WTC11 (cell line): ENCODE measurements around the gene FAM193B. TPM values are rescaled to one million over a fixed set of nuclear protein-coding genes. Genes with fewer than 3 reads are reported as not detected.

Source experiments
- ATAC-seq: fragments of 200-7000 bp; cut with Tn5 transposase; 2 replicates; pipeline ENCODE4 v1.10.0; 2021; ENCODE audit warnings: mild to moderate bottlenecking, moderate library complexity
- CTCF ChIA-PET: fragments of 300-600 bp; sonication (Branson Sonifier 250); formaldehyde crosslinking; loops from one replicate; lab custom pipeline; 2021; ENCODE audit warnings: antibody characterized with exemption; lab: Charles Lee
- POLR2A ChIA-PET: fragments of 350-600 bp; sonication (Branson Sonifier 250); formaldehyde crosslinking; loops from one replicate; lab custom pipeline; 2021; ENCODE audit warnings: antibody characterized with exemption; lab: Charles Lee
- DNase-seq: peaks from one replicate; pipeline ENCODE4 v3.0.0; 2021; ENCODE audit warnings: low spot score
- H3K27ac Mint-ChIP-seq: 2 replicates; pipeline ENCODE4 v1.8.0; 2021; ENCODE audit warnings: mixed read lengths
- H3K27me3 Mint-ChIP-seq: 2 replicates; pipeline ENCODE4 v1.8.0; 2021; ENCODE audit warnings: low read depth, mild to moderate bottlenecking, moderate library complexity, mixed read lengths
- H3K36me3 Mint-ChIP-seq: 2 replicates; pipeline ENCODE4 v1.8.0; 2021; ENCODE audit warnings: mixed read lengths
- H3K4me1 Mint-ChIP-seq: 2 replicates; pipeline ENCODE4 v1.8.0; 2022; ENCODE audit warnings: mixed read lengths
- H3K4me3 Mint-ChIP-seq: 2 replicates; pipeline ENCODE4 v1.8.0; 2021; ENCODE audit warnings: mild to moderate bottlenecking, moderate library complexity, mixed read lengths
- H3K9me3 Mint-ChIP-seq: 2 replicates; pipeline ENCODE4 v1.8.0; 2021; ENCODE audit warnings: mixed read lengths
- AR ChIP-seq: fragments of 250-450 bp; sonication (Bioruptor Pico); IDR thresholded peaks from 2 replicates; pipeline ENCODE4 v1.9.0; 2021; ENCODE audit warnings: mild to moderate bottlenecking
- ATF2 ChIP-seq: sonication (generic); formaldehyde crosslinking; IDR thresholded peaks from 2 replicates; pipeline ENCODE4 v1.8.1; 2022; ENCODE audit warnings: low read depth, missing genetic modification reagents, borderline replicate concordance
- ATF3 ChIP-seq: sonication (generic); formaldehyde crosslinking; conservative IDR thresholded peaks from 2 replicates; pipeline ENCODE4 v1.8.1; 2022; ENCODE audit warnings: mild to moderate bottlenecking, missing genetic modification reagents
- CTCF ChIP-seq: fragments of 200-600 bp; IDR thresholded peaks from 2 replicates; pipeline ENCODE4 v1.8.0; 2022; ENCODE audit warnings: antibody characterized with exemption
- ELF4 ChIP-seq: sonication (generic); formaldehyde crosslinking; IDR thresholded peaks from 2 replicates; pipeline ENCODE4 v1.8.1; 2022; ENCODE audit warnings: low read depth, mild to moderate bottlenecking, moderate library complexity, missing genetic modification reagents
- ERG ChIP-seq: fragments of 250-450 bp; sonication (Bioruptor Pico); IDR thresholded peaks from 2 replicates; pipeline ENCODE4 v1.8.0; 2021; ENCODE audit warnings: mild to moderate bottlenecking
- FOXK1 ChIP-seq: sonication (generic); formaldehyde crosslinking; IDR thresholded peaks from 2 replicates; pipeline ENCODE4 v1.8.0; 2022; ENCODE audit warnings: mild to moderate bottlenecking, moderate library complexity, missing genetic modification reagents
- HMGA2 ChIP-seq: fragments of 250-450 bp; sonication (Bioruptor Pico); IDR thresholded peaks from 2 replicates; pipeline ENCODE4 v1.4.0; 2021; ENCODE audit warnings: mild to moderate bottlenecking, moderate library complexity
- OVOL2 ChIP-seq: fragments of 250-450 bp; sonication (Bioruptor Pico); IDR thresholded peaks from 2 replicates; pipeline ENCODE4 v1.9.0; 2021; ENCODE audit warnings: mild to moderate bottlenecking, borderline replicate concordance
- SMAD3 ChIP-seq: sonication (generic); formaldehyde crosslinking; IDR thresholded peaks from 2 replicates; pipeline ENCODE4 v1.8.0; 2022; ENCODE audit warnings: missing genetic modification reagents, mild to moderate bottlenecking, borderline replicate concordance
- TCF7 ChIP-seq: sonication (generic); formaldehyde crosslinking; IDR thresholded peaks from 2 replicates; pipeline ENCODE4 v1.8.0; 2022; ENCODE audit warnings: mild to moderate bottlenecking, low read depth, missing genetic modification reagents, moderate library complexity
- TEAD4 ChIP-seq: sonication (generic); formaldehyde crosslinking; IDR thresholded peaks from 2 replicates; pipeline ENCODE4 v1.8.0; 2022; ENCODE audit warnings: mild to moderate bottlenecking, missing genetic modification reagents
- USF1 ChIP-seq: sonication (generic); formaldehyde crosslinking; IDR thresholded peaks from 2 replicates; pipeline ENCODE4 v1.8.0; 2022; ENCODE audit warnings: mild to moderate bottlenecking, missing genetic modification reagents
- ZBTB21 ChIP-seq: sonication (generic); formaldehyde crosslinking; IDR thresholded peaks from 2 replicates; pipeline ENCODE4 v1.8.1; 2023; ENCODE audit warnings: mild to moderate bottlenecking, missing genetic modification reagents, borderline replicate concordance
- ZBTB43 ChIP-seq: sonication (generic); formaldehyde crosslinking; IDR thresholded peaks from 2 replicates; pipeline ENCODE4 v1.8.1; 2023; ENCODE audit warnings: mild to moderate bottlenecking, missing genetic modification reagents
- ZNF138 ChIP-seq: sonication (generic); formaldehyde crosslinking; conservative IDR thresholded peaks from 2 replicates; pipeline ENCODE4 v1.8.1; 2022; ENCODE audit warnings: mild to moderate bottlenecking, moderate library complexity, missing genetic modification reagents
- ZNF263 ChIP-seq: sonication (generic); formaldehyde crosslinking; IDR thresholded peaks from 2 replicates; pipeline ENCODE4 v1.8.1; 2022; ENCODE audit warnings: low read depth, mild to moderate bottlenecking, moderate library complexity, missing genetic modification reagents
- ZNF281 ChIP-seq: sonication (generic); formaldehyde crosslinking; IDR thresholded peaks from 2 replicates; pipeline ENCODE4 v1.8.0; 2023; ENCODE audit warnings: mild to moderate bottlenecking, missing genetic modification reagents
- total RNA-seq: library from RNA; stranded (reverse); gene quantifications from 3 replicates; pipeline ENCODE4 v1.2.3, GENCODE V29; 2021

Gene FAM193B
- total RNA-seq, 1 experiment from 2014 or later, result 101 TPM

GRCh38 chr5:177508837-177509236 is 45.5 kb downstream of the FAM193B start:
- H3K4me3 Mint-ChIP-seq, result no peak overlapping the region
- peaks cover 17% of the 10 kb centered on the region for H3K4me1 Mint-ChIP-seq
- peaks cover 33% of the 10 kb centered on the region for H3K36me3 Mint-ChIP-seq
- H3K9me3 Mint-ChIP-seq, result no peaks in the 10 kb centered on the region
- no peak overlapping the region for H3K27ac Mint-ChIP-seq
- ChIA-PET POLR2A (interaction anchor here (0.5 to 2.7 kb wide), 2 partner anchors 9 to 11 kb away, joined by 3 to 9 read pairs; partner anchors contain the start of gene PDLIM7), CTCF (interaction anchor here (1.0 to 6.3 kb wide), 8 partner anchors 8 to 199 kb away, joined by 3 to 57 read pairs (median 5); partner anchors contain the start of gene PDLIM7)
- ATAC-seq (no peak), DNase-seq (no peak)
- no peak for TF ChIP-seq TCF7
- no peak for TF ChIP-seq TEAD4 (CRISPR knock-in tag)
- no peak for TF ChIP-seq SMAD3
- TF ChIP-seq ZNF281, result no peak
- TF ChIP-seq ZBTB43 (CRISPR knock-in tag), result no peak
- no peak for TF ChIP-seq ELF4 (CRISPR knock-in tag)
- TF ChIP-seq ZBTB21 (CRISPR knock-in tag), result no peak
- no peak for TF ChIP-seq ERG (CRISPR knock-in tag)
- TF ChIP-seq ATF2 (CRISPR knock-in tag), result no peak
- no peaks in the 10 kb centered on the region for H3K27me3 Mint-ChIP-seq

GRCh38 chr5:177508221-177508611 is 46.1 kb downstream of the FAM193B start:
- ATAC-seq (no peak), DNase-seq (no peak)
- CTCF ChIA-PET, result interaction anchor here (1.1 to 6.3 kb wide), 5 partner anchors 7 to 51 kb away, joined by 4 to 57 read pairs (median 6); partner anchors contain the start of gene PDLIM7
- TF ChIP-seq ZNF263 (CRISPR knock-in tag) (0 out of 2 replicates have a peak, but pooled peaks have one; percentile 24), ZNF138 (CRISPR knock-in tag) (no peak)
- Mint-ChIP-seq H3K4me1 (peaks cover 17% of the 10 kb centered on the region), H3K27ac (no peak overlapping the region), H3K4me3 (no peak overlapping the region), H3K27me3 (no peaks in the 10 kb centered on the region), H3K36me3 (peaks cover 27% of the 10 kb centered on the region), H3K9me3 (no peaks in the 10 kb centered on the region)
- POLR2A ChIA-PET, result interaction anchor here (0.5 to 2.7 kb wide), 2 partner anchors 8 to 11 kb away, joined by 3 to 9 read pairs; partner anchors contain the start of gene PDLIM7

- H3K36me3 Mint-ChIP-seq, result peaks cover 22% of the 10 kb centered on the region
- ChIA-PET POLR2A (interaction anchor here (2.7 kb wide), 1 partner anchor 10 kb away, joined by 9 read pairs; the partner anchor contains the start of gene PDLIM7), CTCF (interaction anchor here (0.9 to 6.3 kb wide), 8 partner anchors 8 to 137 kb away, joined by 3 to 57 read pairs (median 4); partner anchors contain the start of gene PDLIM7)
- no peak overlapping the region for H3K4me3 Mint-ChIP-seq
- DNase-seq, result no peak
- peaks cover 17% of the 10 kb centered on the region for H3K4me1 Mint-ChIP-seq
- H3K27ac Mint-ChIP-seq, result no peak overlapping the region
- no peak for ATAC-seq
- no peaks in the 10 kb centered on the region for H3K9me3 Mint-ChIP-seq
- no peaks in the 10 kb centered on the region for H3K27me3 Mint-ChIP-seq
- TF ChIP-seq CTCF, result no peak
- TF ChIP-seq FOXK1 (CRISPR knock-in tag), result no peak
- no peak for TF ChIP-seq HMGA2 (CRISPR knock-in tag)
- no peak for TF ChIP-seq ATF3 (CRISPR knock-in tag)
- no peak for TF ChIP-seq USF1 (CRISPR knock-in tag)
- TF ChIP-seq AR (CRISPR knock-in tag), result no peak
- TF ChIP-seq OVOL2 (CRISPR knock-in tag), result no peak
These were observed 46.7 kb downstream of the FAM193B start for GRCh38 chr5:177507596-177508220.
